OCI-LY7 (cell line): ENCODE results near the gene ARHGEF39.

ENCODE experiments used
- EZH2phosphoT487 ChIP-seq: fragments of 200-600 bp; sonication (generic); IDR thresholded peaks from 2 replicates; pipeline ENCODE4 v1.6.1; 2018; ENCODE audit warnings: low read depth, borderline replicate concordance, mild to moderate bottlenecking, mixed run types, antibody characterized with exemption, low read length, moderate library complexity, mixed read lengths
- TF ChIP-seq, protein P1 (sequence below): fragments of 200-600 bp; sonication (generic); conservative IDR thresholded peaks from 2 replicates; pipeline ENCODE4 v1.5.1; 2014; ENCODE audit warnings: mild to moderate bottlenecking, antibody characterized with exemption, low read length, moderate library complexity, mixed read lengths

DNA sequence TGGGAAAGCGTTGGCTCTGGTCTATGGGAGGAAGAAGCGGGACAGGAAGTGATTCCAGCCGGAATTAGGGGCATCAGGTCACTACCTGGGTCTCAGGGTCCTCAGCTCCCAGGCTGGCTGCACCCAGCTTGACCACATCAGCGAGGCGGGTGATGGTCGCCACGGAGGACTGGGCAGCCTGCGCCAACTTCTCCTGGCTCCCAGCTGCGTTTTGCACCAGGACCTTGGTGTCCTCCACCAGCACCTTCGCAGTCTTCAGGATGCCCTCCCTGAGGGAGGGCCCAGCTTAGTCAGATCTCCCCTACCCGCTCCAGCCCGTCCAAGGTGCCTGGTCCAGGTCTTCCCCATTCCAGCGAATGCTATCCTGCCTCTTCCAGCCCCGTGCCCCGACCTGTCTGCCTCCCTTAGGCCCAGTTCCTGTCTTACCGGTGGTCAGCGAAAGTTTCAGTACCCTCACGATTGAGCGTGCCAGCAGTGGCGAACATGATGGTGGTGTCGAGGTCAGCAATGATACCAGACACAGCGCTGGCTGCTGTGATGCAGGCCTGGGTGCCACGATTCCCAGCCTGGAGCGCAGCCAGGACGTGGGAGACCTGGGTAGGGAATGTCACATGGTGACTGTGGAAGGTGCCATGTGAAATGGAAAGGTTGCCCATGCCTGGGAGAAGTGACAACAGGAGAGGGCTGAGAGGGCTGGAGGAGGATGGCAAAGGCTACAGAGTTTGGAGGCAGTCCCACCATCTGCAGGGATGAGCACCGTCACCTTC lies 39.1 kb upstream of the ARHGEF39 start:
- TF ChIP-seq, protein P1, sequence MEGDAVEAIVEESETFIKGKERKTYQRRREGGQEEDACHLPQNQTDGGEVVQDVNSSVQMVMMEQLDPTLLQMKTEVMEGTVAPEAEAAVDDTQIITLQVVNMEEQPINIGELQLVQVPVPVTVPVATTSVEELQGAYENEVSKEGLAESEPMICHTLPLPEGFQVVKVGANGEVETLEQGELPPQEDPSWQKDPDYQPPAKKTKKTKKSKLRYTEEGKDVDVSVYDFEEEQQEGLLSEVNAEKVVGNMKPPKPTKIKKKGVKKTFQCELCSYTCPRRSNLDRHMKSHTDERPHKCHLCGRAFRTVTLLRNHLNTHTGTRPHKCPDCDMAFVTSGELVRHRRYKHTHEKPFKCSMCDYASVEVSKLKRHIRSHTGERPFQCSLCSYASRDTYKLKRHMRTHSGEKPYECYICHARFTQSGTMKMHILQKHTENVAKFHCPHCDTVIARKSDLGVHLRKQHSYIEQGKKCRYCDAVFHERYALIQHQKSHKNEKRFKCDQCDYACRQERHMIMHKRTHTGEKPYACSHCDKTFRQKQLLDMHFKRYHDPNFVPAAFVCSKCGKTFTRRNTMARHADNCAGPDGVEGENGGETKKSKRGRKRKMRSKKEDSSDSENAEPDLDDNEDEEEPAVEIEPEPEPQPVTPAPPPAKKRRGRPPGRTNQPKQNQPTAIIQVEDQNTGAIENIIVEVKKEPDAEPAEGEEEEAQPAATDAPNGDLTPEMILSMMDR, result no peak
- no peak for TF ChIP-seq EZH2phosphoT487
